Left lobe of liver (tissue), 2 donors: ENCODE measurements around the gene TMEM259. TPM values are rescaled to one million over a fixed set of nuclear protein-coding genes. Genes with fewer than 3 reads are reported as not detected.

Experiments used
- ATAC-seq: fragments of 200-7000 bp; cut with Tn5 transposase; one replicate; pipeline ENCODE4 v1.9.1; 2020; ENCODE audit warnings: mild to moderate bottlenecking, moderate library complexity
- DNase-seq: peaks from one replicate; pipeline ENCODE4 v3.0.0-alpha.2; 2020; ENCODE audit warnings: low spot score
- total RNA-seq: library from RNA; stranded (reverse); gene quantifications from one replicate; pipeline ENCODE4 v1.2.1, GENCODE V29; 2021
- donor health status: DM: no; HTN: no; CAD: no; lungs with moderate emphysema.
- donor health status: DM: no; HTN: yes; CAD: no.

Gene TMEM259
- total RNA-seq, 1 donor from 2014 or later, result 117 TPM

DNA sequence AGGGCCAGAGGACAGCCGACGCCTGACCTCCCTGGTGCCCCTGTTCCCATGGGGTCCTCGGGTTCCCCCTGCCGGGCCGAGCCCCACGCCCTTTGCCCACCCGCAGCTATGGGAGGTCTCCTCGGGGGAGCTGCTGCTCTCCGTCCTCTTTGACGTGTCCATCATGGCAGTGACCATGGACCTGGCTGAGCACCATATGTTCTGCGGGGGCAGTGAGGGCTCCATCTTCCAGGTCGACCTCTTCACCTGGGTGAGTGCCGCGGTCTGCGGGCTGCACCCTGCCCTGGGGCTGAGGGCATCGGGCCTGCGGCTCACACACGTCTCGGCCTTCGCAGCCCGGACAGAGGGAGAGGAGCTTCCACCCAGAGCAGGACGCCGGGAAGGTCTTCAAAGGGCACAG is 30.2 kb downstream of the TMEM259 start:
- DNase-seq (no peak), ATAC-seq (no peak)

GRCh38 chr19:990119-990571 is 30.8 kb downstream of the TMEM259 start:
- ATAC-seq (no peak), DNase-seq (no peak)

DNA sequence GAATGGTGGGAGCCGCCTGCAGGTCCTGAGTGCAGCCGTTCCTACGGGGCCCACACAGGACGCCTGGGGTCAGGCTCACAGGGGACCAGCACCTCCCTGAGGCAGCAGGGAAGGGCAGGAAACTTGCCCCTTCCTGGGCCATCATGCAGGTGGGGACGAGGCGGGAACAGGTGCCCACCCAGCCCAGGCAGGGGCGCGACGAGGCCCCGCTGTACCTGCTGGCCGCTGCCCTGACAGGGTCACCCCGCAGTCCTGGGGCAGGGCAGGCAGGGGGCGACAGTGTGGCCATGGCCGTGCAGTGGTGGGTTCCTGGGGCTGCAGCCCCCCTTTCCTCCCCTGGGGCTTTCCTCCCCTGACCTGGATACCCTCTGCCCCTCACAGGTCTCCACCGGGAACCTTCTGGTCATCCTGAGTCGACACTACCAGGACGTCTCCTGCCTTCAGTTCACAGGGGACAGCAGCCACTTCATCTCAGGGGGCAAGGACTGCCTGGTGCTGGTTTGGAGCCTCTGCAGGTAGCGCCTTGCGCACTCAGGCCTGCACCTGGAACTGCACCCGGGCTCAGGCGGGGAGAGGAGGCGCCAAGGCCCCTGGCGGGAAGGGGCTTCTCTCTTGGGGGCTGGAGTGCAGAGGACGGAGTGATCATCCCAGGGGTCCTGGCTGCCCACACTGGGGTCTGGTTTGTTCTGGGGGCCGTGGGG is 31.4 kb downstream of the TMEM259 start:
- ATAC-seq (no peak), DNase-seq (no peak)

DNA sequence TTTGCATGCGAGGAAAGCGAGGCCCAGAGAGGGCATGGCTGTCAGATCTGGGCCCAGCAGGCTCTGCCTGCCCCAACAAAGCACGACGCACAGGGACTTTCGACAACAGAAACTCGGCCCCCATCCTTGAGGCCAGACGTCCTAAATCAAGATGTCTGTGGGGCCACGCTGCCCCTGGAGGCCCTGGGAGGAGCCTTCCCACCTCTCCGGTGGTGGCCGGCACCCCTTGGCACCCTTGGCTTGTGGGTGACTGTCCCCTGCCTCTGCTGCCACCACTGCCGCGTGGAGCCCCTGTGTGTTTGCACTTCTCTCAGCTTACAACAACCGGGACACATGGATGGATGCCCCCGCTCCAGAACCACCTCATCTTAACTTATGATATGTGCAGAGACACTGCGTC is 32.4 kb downstream of the TMEM259 start:
- ATAC-seq (no peak), DNase-seq (no peak)

DNA sequence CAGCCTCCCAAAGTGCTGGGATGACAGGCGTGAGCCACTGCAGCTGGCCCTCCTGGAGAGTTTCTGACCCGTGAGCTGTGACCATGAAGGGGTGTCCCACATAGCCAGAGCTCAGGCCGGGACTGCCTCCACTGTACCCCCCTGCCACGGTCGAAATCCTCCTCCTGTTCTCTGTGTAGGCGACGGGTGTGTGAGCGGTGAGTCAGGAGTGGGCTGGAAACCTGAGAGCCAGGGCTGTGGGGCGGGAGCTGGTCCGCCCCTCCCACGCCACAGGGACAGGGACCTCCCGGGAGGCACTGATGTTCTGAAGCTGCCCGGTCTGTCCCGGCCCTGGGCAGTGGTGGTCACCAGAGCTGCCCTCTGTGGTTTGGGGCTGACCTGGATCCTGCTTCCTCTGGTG is 32.8 kb downstream of the TMEM259 start:
- DNase-seq (no peak), ATAC-seq (no peak)

GRCh38 chr19:986083-986482 is 34.8 kb downstream of the TMEM259 start:
- DNase-seq, result no peak
- ATAC-seq, result no peak

- ATAC-seq (peak; percentile 88), DNase-seq (peak; percentile 94)
Observed at GRCh38 chr19:984165-984967, 36.6 kb downstream of the TMEM259 start, which contains the start of gene WDR18. TSS of gene WDR18 (plus strand) at chr19:984345. CDS start at chr19:984354, 9 bp downstream.

GRCh38 chr19:982567-983170 is 38.3 kb downstream of the TMEM259 start:
- peak; percentile 87 for ATAC-seq
- peak; percentile 80 for DNase-seq

DNA sequence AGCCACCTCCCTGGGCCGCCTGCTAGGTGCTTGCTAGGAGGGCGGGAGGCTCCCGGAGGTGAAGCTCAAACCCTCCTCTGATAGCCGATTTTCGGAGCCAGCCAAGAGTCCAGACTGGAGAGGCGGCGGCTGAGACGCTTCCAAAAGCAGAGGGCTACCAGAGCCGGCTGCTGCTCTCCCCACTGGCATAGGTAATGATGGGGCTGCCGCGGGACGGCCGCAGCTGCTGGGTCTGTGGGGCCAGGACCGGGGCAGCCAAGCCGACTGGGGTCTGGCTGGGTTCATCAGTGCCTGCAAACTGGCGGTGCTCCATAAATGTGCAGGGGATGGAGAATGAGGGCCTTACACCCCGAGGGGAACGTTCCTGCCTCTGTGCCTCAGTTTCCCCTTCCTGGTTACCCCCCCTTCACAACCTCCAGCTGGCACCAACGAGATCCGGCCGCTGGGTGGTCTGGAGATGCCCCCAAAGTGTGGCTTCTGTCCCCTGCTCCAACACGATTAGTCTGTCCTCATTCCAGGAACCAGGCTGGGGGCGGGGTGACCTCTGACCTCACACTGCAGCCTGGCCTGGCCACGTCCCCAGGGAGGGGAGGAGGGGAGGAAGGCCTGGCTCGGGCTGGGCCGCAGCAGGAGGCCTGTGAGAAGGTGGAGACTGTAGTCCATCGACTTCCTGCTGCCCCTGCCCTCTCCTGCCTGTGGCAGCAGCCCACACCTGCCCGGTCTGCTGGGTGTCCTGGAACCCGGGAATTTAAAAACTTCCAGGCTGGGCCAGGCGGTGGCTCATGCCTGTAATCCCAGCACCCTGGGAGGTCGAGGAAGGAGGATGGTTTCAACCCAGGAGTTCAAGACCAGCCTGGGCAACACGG is 40.6 kb downstream of the TMEM259 start:
- peak; percentile 68 for ATAC-seq

DNA sequence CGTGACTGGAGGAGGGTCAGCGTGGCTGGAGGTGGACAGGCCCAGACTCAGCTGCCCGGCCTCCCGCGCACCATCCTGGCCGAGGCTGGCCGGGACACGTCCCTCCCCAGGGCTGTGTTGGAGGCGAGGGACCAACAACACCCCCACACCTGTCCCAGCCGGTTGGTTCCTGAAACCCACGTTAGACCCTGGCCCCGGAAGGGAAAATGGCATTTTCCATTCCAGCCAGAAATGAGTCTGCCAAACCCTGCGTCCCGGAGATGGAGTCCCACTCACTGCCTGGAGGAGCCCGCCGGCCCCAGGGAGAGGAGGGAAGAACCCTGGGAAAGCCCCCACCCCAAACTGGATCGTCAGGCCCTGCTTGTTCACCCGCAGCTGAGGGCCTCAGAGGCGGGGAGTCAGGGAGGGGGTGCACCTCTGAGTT is 41.6 kb downstream of the TMEM259 start:
- ATAC-seq (no peak), DNase-seq (no peak)

More for the DNA sequence above, 40.6 kb downstream of the TMEM259 start:
- DNase-seq, result peak; percentile 77

DNA sequence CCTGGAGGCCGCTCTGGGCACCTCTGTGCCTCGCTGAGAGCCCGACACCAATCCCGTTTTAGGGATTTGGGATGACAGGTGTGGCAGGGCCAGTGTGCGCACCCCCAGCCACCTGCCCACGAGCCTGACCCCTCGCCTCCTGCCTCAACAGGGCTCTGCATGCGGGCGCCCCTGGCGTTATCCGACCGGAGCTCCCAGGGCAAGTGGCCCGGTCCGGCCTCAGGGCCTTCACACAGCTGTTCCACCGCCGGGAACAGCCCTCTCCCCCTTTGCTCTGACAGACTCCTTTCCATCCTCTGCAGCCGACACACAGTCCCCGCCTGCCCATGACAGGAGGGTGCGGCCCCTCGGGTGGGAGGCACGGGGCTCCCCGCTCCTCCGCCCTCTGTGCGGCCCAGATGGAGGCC is 43.9 kb downstream of the TMEM259 start:
- ATAC-seq (no peak), DNase-seq (no peak)

- no peak for DNase-seq
- no peak for ATAC-seq
Observed at GRCh38 chr19:976476-976875, 44.4 kb downstream of the TMEM259 start.

GRCh38 chr19:974564-975257 is 46.2 kb downstream of the TMEM259 start:
- ATAC-seq, result no peak

DNA sequence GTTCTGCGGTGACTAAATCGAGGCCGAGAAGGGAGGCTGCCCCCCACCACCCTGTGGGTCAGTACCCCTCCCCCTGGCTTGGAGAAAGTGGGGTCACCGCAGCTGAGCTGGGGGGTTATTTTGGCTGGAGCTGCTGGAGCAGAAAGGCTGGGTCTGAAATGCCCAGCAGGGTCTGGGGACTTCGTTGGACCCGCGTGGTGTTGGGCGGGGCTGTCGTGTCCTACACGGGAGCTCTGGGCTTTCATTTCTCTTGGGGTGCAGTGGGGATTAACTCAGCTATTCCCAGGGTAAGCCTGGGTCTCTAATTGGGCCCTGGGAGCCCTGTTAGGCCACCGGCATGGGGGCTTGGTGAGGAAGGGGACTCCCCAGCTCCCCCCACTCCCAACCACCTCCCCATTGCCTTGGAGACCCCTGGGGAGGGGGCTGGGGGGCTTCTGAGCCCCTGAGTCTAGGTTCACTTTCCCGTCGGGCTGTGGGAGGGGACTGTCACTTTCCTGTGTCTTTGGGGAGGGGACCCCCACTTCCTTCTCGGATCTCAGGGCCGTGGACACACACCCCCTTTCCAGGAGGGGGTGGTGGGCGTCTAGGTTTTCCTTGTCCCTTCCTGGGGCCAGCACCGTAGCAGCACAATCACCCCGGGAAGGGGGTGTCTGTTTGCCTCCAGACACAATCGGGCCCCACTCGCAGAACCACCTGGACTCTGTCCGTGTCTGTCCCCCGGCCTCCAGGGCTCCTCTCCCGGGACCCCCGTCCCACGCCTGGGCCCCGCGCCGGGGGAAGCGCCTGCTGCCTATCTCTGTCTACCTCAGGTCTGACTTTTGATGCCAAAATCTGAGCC is 47.0 kb downstream of the TMEM259 start:
- ATAC-seq (no peak), DNase-seq (no peak)

More at GRCh38 chr19:974564-975257, 46.2 kb downstream of the TMEM259 start:
- no peak for DNase-seq

GRCh38 chr19:972281-972680 is 48.6 kb downstream of the TMEM259 start:
- DNase-seq (no peak), ATAC-seq (no peak)

DNA sequence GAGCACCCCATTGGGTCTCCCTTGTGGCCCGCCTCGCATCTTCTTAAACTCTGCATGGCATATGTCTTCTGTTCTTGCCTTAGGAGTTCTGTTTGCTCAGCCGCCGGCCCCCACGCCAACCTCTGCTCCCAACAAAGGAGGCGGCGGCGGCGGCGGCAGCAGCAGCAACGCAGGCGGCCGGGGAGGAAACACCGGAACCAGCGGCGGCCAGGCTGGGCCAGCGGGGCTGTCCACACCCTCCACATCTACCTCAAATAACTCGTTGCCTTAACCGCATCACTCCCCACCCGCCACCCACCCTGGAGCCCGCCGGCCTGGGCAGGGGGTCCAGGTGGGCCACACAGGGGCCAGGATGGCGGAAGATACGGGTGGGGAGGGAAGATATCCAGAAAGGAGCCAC is 49.1 kb downstream of the TMEM259 start:
- ATAC-seq, result no peak
- no peak for DNase-seq

DNA sequence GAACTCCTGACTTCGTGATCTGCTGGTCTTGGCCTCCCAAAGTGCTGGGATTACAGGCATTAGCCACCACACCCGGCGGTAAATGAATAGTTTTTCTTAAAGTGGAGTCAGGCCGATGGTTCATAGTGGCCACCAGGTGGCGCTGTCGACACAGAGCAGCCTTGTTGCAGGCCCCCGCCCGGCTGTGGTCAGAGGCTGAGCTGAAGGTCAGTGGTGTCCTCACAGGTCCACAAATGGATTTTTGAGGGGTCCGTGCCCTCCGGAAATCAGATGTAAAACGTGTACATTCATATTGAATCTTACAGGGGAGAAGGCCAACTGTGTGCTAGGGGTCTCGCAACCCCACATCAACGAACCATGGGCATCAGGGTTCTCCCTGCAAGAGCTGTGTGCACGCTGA is 50.2 kb downstream of the TMEM259 start:
- no peak for DNase-seq

GRCh38 chr19:966485-967088 is 54.3 kb downstream of the TMEM259 start:
- ATAC-seq (no peak), DNase-seq (no peak)

More for the DNA sequence above, 50.2 kb downstream of the TMEM259 start:
- ATAC-seq, result no peak
